Fibroblast of lung (primary cell): ENCODE results near the gene RAP1GAP2. TPM values are rescaled to one million over a fixed set of nuclear protein-coding genes. Genes with fewer than 3 reads are reported as not detected.
"Not testable (repeated sequence)": the region's sequence is repeated elsewhere in the genome, so short reads cannot be mapped to it uniquely, and the experiment has no call there.

Source experiments
- DNase-seq, 2 donors: peaks; one replicate each; pipeline versions ENCODE4 v3.0.0 to v3.0.0-alpha.2; 2010; ENCODE audit warnings: low read depth in 2 of 2
- H2AFZ ChIP-seq: 2 replicates; pipeline ENCODE4 v1.5.1; 2012; ENCODE audit warnings: low read length, control low read depth, inconsistent platforms
- H3K27ac ChIP-seq: 2 replicates; pipeline ENCODE4 v1.5.1; 2011; ENCODE audit warnings: low read length, control low read depth; ENCODE audit not compliant: insufficient read depth
- H3K27me3 ChIP-seq: 2 replicates; pipeline ENCODE4 v1.5.1; 2011; ENCODE audit warnings: mild to moderate bottlenecking, low read length; ENCODE audit not compliant: control insufficient read depth, insufficient read depth
- H3K36me3 ChIP-seq: 2 replicates; pipeline ENCODE4 v1.5.1; 2011; ENCODE audit warnings: low read length; ENCODE audit not compliant: control insufficient read depth, insufficient read depth
- H3K4me1 ChIP-seq: 2 replicates; pipeline ENCODE4 v1.5.1; 2011; ENCODE audit warnings: low read length; ENCODE audit not compliant: control insufficient read depth, insufficient read depth; ENCODE audit errors: extremely low read depth
- H3K4me2 ChIP-seq: 2 replicates; pipeline ENCODE4 v1.5.1; 2011; ENCODE audit warnings: low read length, control low read depth; ENCODE audit not compliant: insufficient read depth; ENCODE audit errors: extremely low read depth
- H3K4me3 ChIP-seq, 4 experiments: fragments of 200-600 bp in 1 of 4; sonication (generic) in 1 of 4; replicated peaks in 1 of 4; 2 replicates each; pipeline ENCODE4 v1.5.1; 2011 to 2016; ENCODE audit warnings: low read length in 4 of 4, low read depth in 3 of 4, mild to moderate bottlenecking in 3 of 4, control low read depth in 2 of 4, inconsistent platforms in 1 of 4, mixed read lengths in 1 of 4; ENCODE audit not compliant: insufficient read depth in 1 of 4; ENCODE audit errors: control extremely low read depth in 1 of 4
- H3K79me2 ChIP-seq: 2 replicates; pipeline ENCODE4 v1.5.1; 2012; ENCODE audit warnings: mild to moderate bottlenecking, low read length, inconsistent platforms; ENCODE audit not compliant: control insufficient read depth, insufficient read depth
- H3K9ac ChIP-seq: 2 replicates; pipeline ENCODE4 v1.5.1; 2011; ENCODE audit warnings: mild to moderate bottlenecking, low read length, control low read depth; ENCODE audit not compliant: insufficient read depth
- H3K9me3 ChIP-seq: 2 replicates; pipeline ENCODE4 v1.5.1; 2012; ENCODE audit warnings: low read depth, low read length; ENCODE audit not compliant: control insufficient read depth, insufficient read depth
- H4K20me1 ChIP-seq: 2 replicates; pipeline ENCODE4 v1.5.1; 2011; ENCODE audit warnings: low read length; ENCODE audit not compliant: control insufficient read depth, insufficient read depth; ENCODE audit errors: extremely low read depth
- CTCF ChIP-seq, 2 donors: IDR thresholded peaks in 1 of 2; conservative IDR thresholded peaks in 1 of 2; 1 replicate in 1 of 2; 2 replicates in 1 of 2; pipeline ENCODE4 v1.5.1; 2011 to 2012; ENCODE audit warnings: low read length in 2 of 2, control low read depth in 1 of 2, inconsistent platforms in 1 of 2, low read depth in 1 of 2, mild to moderate bottlenecking in 1 of 2
- EZH2 ChIP-seq: IDR thresholded peaks from 2 replicates; pipeline ENCODE4 v1.5.1; 2012; ENCODE audit warnings: low read length, control low read depth, mild to moderate bottlenecking; ENCODE audit errors: missing control alignments
- polyA plus RNA-seq, 2 donors: library from polyadenylated mRNA; depleted of rRNA in 1 of 2; stranded (reverse) in 1 of 2; unstranded in 1 of 2; fragments of >200 nt; gene quantifications; 2 replicates each; pipeline ENCODE4 v1.2.1, GENCODE V29; 2011 to 2012; ENCODE audit warnings: missing spikeins in 1 of 2
- total RNA-seq: library from RNA; depleted of rRNA; stranded (reverse); fragments of >200 nt; gene quantifications from 2 replicates; pipeline ENCODE4 v1.2.1, GENCODE V29; 2014

RAP1GAP2 gene
- total and polyA plus RNA-seq, 2 donors (not counting 1 experiment from before 2014, with no cell fraction given), result 0.33 to 0.99 TPM

- H3K79me2 ChIP-seq, result no peaks in the 10 kb centered on the region
- no peaks in the 10 kb centered on the region for H3K9me3 ChIP-seq
- TF ChIP-seq CTCF (conservative IDR thresholded peaks at IDR 0.05 in 1 of 2, IDR thresholded peaks at IDR 0.05 in 1 of 2; ENCODE audit: low read depth in 1 of 2, low read length in 2 of 2), result no peak
- TF ChIP-seq EZH2, result no peak
- H3K9ac ChIP-seq, result no peak overlapping the region
- peak in 1 of 2 donors; percentile 59 for DNase-seq
- H3K4me1 ChIP-seq, result no peaks in the 10 kb centered on the region
- H3K36me3 ChIP-seq, result no peaks in the 10 kb centered on the region
- no peak overlapping the region for H2AFZ ChIP-seq
- H3K27me3 ChIP-seq, result peaks cover 6% of the 10 kb centered on the region
- no peaks in the 10 kb centered on the region for H4K20me1 ChIP-seq
- H3K4me2 ChIP-seq, result no peak overlapping the region
- H3K4me3 ChIP-seq, result no peak overlapping the region
- no peak overlapping the region for H3K27ac ChIP-seq
Measured at GRCh38 chr17:2782055-2782454, 14.2 kb upstream of the RAP1GAP2 start.

GRCh38 chr17:2783310-2784030 lies 12.8 kb upstream of the RAP1GAP2 start:
- Histone ChIP-seq H3K9ac (no peak overlapping the region), H4K20me1 (no peaks in the 10 kb centered on the region), H3K79me2 (no peaks in the 10 kb centered on the region), H2AFZ (no peak overlapping the region), H3K9me3 (no peaks in the 10 kb centered on the region), H3K27me3 (no peaks in the 10 kb centered on the region), H3K4me3 (no peak overlapping the region), H3K4me1 (no peaks in the 10 kb centered on the region), H3K36me3 (no peaks in the 10 kb centered on the region), H3K4me2 (no peak overlapping the region), H3K27ac (no peak overlapping the region)
- TF ChIP-seq EZH2 (no peak), CTCF (conservative IDR thresholded peaks at IDR 0.05 in 1 of 2, IDR thresholded peaks at IDR 0.05 in 1 of 2; ENCODE audit: low read depth in 1 of 2, low read length in 2 of 2) (no peak)
- DNase-seq, result no peak

GRCh38 chr17:2784864-2785263 lies 11.4 kb upstream of the RAP1GAP2 start:
- Histone ChIP-seq H4K20me1 (no peaks in the 10 kb centered on the region), H3K4me2 (no peak overlapping the region), H3K9ac (no peak overlapping the region), H3K36me3 (no peaks in the 10 kb centered on the region), H3K27ac (no peak overlapping the region), H3K79me2 (no peaks in the 10 kb centered on the region), H3K4me3 (no peak overlapping the region), H3K4me1 (no peaks in the 10 kb centered on the region), H2AFZ (no peak overlapping the region), H3K9me3 (no peaks in the 10 kb centered on the region), H3K27me3 (no peaks in the 10 kb centered on the region)
- no peak for DNase-seq
- TF ChIP-seq EZH2 (no peak), CTCF (conservative IDR thresholded peaks at IDR 0.05 in 1 of 2, IDR thresholded peaks at IDR 0.05 in 1 of 2; ENCODE audit: low read depth in 1 of 2, low read length in 2 of 2) (no peak)

GRCh38 chr17:2785376-2785775 lies 10.9 kb upstream of the RAP1GAP2 start:
- H3K79me2 ChIP-seq, DNase-seq, H2AFZ ChIP-seq, H4K20me1 ChIP-seq, H3K9me3 ChIP-seq, H3K9ac ChIP-seq, H3K27ac ChIP-seq, H3K4me3 ChIP-seq, H3K4me2 ChIP-seq, H3K4me1 ChIP-seq, H3K27me3 ChIP-seq, H3K36me3 ChIP-seq: not testable (repeated sequence)
